OCI-LY7 (cell line): ENCODE data around the gene CCDC192. TPM values are rescaled to one million over a fixed set of nuclear protein-coding genes. Genes with fewer than 3 reads are reported as not detected.
"Not testable (repeated sequence)": the region's sequence is repeated elsewhere in the genome, so short reads cannot be mapped to it uniquely, and the experiment has no call there.

Source experiments
- BruUV-seq: library from RNA; stranded (reverse); fragments of 400-500 nt; replicated peaks from 2 replicates; lab custom pipeline; 2021; lab: Mats Ljungman, UMichigan
- CTCF ChIA-PET: fragments of 300-600 bp; sonication (Branson Sonifier 250); formaldehyde crosslinking; loops from one replicate; lab custom pipeline; 2022; ENCODE audit warnings: antibody characterized with exemption; ENCODE audit not compliant: unreplicated experiment; lab: Charles Lee
- POLR2A ChIA-PET: fragments of 300-600 bp; sonication (Branson Sonifier 250); formaldehyde crosslinking; loops from one replicate; lab custom pipeline; 2022; ENCODE audit warnings: antibody characterized with exemption; lab: Charles Lee
- DNase-seq: peaks from one replicate; pipeline ENCODE4 v3.0.0-alpha.2; 2015; ENCODE audit warnings: low spot score
- H2AFZ ChIP-seq: fragments of 200-600 bp; sonication (generic), shearing (Covaris generic); 2 replicates; pipeline ENCODE4 v1.6.1; 2014; ENCODE audit warnings: mild to moderate bottlenecking, antibody characterized with exemption, low read length, moderate library complexity
- H3K27ac ChIP-seq: fragments of 200-600 bp; sonication (generic); 2 replicates; pipeline ENCODE4 v1.5.1; 2014; ENCODE audit warnings: mixed run types, low read depth, mild to moderate bottlenecking, moderate library complexity, low read length, inconsistent platforms; ENCODE audit not compliant: poor library complexity, severe bottlenecking
- H3K36me3 ChIP-seq: fragments of 200-600 bp; sonication (generic); 2 replicates; pipeline ENCODE4 v1.6.1; 2014; ENCODE audit warnings: mild to moderate bottlenecking, antibody characterized with exemption, low read length, moderate library complexity, mixed read lengths; ENCODE audit not compliant: insufficient read depth
- H3K4me1 ChIP-seq: fragments of 200-600 bp; sonication (generic); 2 replicates; pipeline ENCODE4 v1.5.1; 2014; ENCODE audit warnings: mild to moderate bottlenecking, low read length; ENCODE audit not compliant: insufficient read depth, poor library complexity, severe bottlenecking
- H3K4me2 ChIP-seq: fragments of 200-600 bp; sonication (generic); 2 replicates; pipeline ENCODE4 v1.6.1; 2014; ENCODE audit warnings: mild to moderate bottlenecking, low read length
- H3K4me3 ChIP-seq: fragments of 200-600 bp; sonication (generic); 2 replicates; pipeline ENCODE4 v1.5.1; 2014; ENCODE audit warnings: mild to moderate bottlenecking, low read depth, low read length; ENCODE audit not compliant: poor library complexity, severe bottlenecking
- H3K79me2 ChIP-seq: fragments of 200-600 bp; sonication (generic); 2 replicates; pipeline ENCODE4 v1.6.1; 2016; ENCODE audit warnings: low read depth, mild to moderate bottlenecking, low read length, moderate library complexity, mixed read lengths; ENCODE audit not compliant: insufficient read depth
- H3K9me2 ChIP-seq: fragments of 200-600 bp; sonication (generic); 2 replicates; pipeline ENCODE4 v1.6.1; 2016; ENCODE audit warnings: mild to moderate bottlenecking, low read length, mixed read lengths; ENCODE audit not compliant: insufficient read depth
- H3K9me3 ChIP-seq: fragments of 200-600 bp; sonication (generic); 2 replicates; pipeline ENCODE4 v1.6.1; 2014; ENCODE audit warnings: mild to moderate bottlenecking, mixed run types, low read length, mixed read lengths
- H4K20me1 ChIP-seq: fragments of 200-600 bp; sonication (generic); 2 replicates; pipeline ENCODE4 v1.6.1; 2014; ENCODE audit warnings: mild to moderate bottlenecking, antibody characterized with exemption, low read length, moderate library complexity, mixed read lengths; ENCODE audit not compliant: insufficient read depth
- EZH2phosphoT487 ChIP-seq: fragments of 200-600 bp; sonication (generic); IDR thresholded peaks from 2 replicates; pipeline ENCODE4 v1.6.1; 2018; ENCODE audit warnings: low read depth, borderline replicate concordance, mild to moderate bottlenecking, mixed run types, antibody characterized with exemption, low read length, moderate library complexity, mixed read lengths
- intact Hi-C: fragments of 100-400 bp; cut with micrococcal nuclease; formaldehyde crosslinking; loops from one replicate; pipeline ENCODE4 v1.10.0; 2022; ENCODE audit not compliant: unreplicated experiment
- total RNA-seq, 2 experiments: library from RNA; depleted of rRNA in 1 of 2; stranded (reverse); fragments of >200 nt in 1 of 2; shearing (Covaris generic) in 1 of 2; gene quantifications; 2 replicates each; pipeline ENCODE4 v1.2.3, GENCODE V29; 2014 to 2022
- TF ChIP-seq, protein P1 (sequence below): fragments of 200-600 bp; sonication (generic); conservative IDR thresholded peaks from 2 replicates; pipeline ENCODE4 v1.5.1; 2014; ENCODE audit warnings: mild to moderate bottlenecking, antibody characterized with exemption, low read length, moderate library complexity, mixed read lengths

Gene CCDC192
- total RNA-seq, 2 experiments from 2014 or later, result not detected

DNA sequence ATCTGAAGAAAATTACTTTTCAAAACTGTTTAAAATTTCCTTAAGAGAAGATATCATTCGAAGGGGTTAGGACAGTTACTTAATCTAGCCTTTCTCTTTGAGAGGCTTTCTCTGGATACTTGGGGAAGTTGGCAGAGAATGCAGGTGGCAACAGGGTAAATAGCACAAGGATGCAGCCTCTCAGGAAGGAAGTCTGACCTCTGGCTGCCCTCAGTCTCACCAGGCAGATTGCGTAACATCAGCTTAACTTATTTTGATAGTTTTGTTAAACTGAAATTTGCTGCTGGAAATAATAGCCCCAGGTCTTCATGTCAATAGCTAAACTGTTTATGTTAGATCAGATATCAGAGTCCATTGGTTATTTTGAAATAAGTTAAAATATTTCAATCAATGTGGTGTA is 20.4 kb downstream of the CCDC192 start:
- CTCF ChIA-PET, result no interaction called here

DNA sequence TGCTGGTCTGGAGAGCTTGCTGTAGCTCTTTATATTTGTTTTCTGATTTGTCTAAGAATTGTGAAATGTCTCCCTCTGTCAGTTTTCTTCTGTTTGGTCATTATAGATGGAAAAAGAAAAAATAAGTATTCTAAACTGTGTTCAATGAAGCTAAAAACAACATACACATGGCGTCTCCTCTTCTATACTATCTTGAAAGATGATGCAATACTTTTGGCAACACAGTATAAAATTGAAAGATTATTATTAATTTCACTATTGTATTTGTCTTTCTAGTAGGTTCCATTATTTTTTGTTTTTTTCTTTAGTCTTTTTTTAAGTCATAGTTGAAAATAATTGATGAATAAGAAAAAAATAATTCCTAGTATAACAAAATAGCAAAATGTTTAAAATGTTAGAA is 22.5 kb downstream of the CCDC192 start:
- BruUV-seq, result no TSS peak
- no peaks in the 10 kb centered on the region for H3K4me1 ChIP-seq

More for the DNA sequence above, 20.4 kb downstream of the CCDC192 start:
- BruUV-seq, result no TSS peak
- Histone ChIP-seq H3K9me3 (no peaks in the 10 kb centered on the region), H3K4me1 (no peaks in the 10 kb centered on the region), H3K36me3 (no peaks in the 10 kb centered on the region), H2AFZ (no peak overlapping the region), H4K20me1 (no peaks in the 10 kb centered on the region), H3K4me2 (no peak overlapping the region), H3K27ac (no peak overlapping the region), H3K9me2 (no peaks in the 10 kb centered on the region), H3K79me2 (no peaks in the 10 kb centered on the region), H3K4me3 (no peak overlapping the region)
- no peak for DNase-seq
- POLR2A ChIA-PET, result interaction anchor here (0.5 kb wide), 1 partner anchor 1454 kb away, joined by 3 read pairs; no protein-coding TSS in a partner anchor
- TF ChIP-seq EZH2phosphoT487, result no peak
- intact Hi-C loops, result no loop called here

DNA sequence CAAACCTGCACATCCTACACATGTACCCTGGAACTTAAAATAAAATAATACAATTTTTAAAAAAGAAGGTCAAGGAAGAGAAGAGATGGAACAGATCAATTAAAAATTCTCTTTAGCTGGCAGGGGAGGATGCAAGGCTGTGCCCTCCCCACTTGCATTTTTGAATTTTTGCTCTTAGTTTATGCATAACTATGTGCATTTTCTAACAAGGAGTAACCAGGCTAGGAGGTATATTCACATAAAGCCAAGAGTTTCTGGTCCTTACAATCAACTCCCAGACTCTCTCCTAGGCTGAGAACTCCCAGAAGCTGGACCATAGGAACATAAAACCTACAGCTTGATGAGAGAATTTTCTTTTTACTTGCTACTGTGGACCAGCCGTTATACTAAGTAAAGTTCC is 29.8 kb downstream of the CCDC192 start:
- Histone ChIP-seq H3K4me2 (no peak overlapping the region), H3K27ac (no peak overlapping the region), H3K4me3 (no peak overlapping the region), H3K9me3 (no peaks in the 10 kb centered on the region), H3K36me3 (no peaks in the 10 kb centered on the region), H3K79me2 (no peaks in the 10 kb centered on the region), H3K9me2 (no peaks in the 10 kb centered on the region), H2AFZ (no peak overlapping the region), H3K4me1 (no peaks in the 10 kb centered on the region), H4K20me1 (no peaks in the 10 kb centered on the region)
- DNase-seq, result no peak
- BruUV-seq, result no TSS peak
- TF ChIP-seq, protein P1, sequence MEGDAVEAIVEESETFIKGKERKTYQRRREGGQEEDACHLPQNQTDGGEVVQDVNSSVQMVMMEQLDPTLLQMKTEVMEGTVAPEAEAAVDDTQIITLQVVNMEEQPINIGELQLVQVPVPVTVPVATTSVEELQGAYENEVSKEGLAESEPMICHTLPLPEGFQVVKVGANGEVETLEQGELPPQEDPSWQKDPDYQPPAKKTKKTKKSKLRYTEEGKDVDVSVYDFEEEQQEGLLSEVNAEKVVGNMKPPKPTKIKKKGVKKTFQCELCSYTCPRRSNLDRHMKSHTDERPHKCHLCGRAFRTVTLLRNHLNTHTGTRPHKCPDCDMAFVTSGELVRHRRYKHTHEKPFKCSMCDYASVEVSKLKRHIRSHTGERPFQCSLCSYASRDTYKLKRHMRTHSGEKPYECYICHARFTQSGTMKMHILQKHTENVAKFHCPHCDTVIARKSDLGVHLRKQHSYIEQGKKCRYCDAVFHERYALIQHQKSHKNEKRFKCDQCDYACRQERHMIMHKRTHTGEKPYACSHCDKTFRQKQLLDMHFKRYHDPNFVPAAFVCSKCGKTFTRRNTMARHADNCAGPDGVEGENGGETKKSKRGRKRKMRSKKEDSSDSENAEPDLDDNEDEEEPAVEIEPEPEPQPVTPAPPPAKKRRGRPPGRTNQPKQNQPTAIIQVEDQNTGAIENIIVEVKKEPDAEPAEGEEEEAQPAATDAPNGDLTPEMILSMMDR, result no peak
- TF ChIP-seq EZH2phosphoT487, result no peak
- POLR2A ChIA-PET, result no interaction called here
- CTCF ChIA-PET, result no interaction called here
- intact Hi-C loops, result no loop called here

More for the DNA sequence above, 22.5 kb downstream of the CCDC192 start:
- Histone ChIP-seq H3K9me3 (no peaks in the 10 kb centered on the region), H3K27ac (no peak overlapping the region), H3K79me2 (no peaks in the 10 kb centered on the region), H2AFZ (no peak overlapping the region), H3K9me2 (no peaks in the 10 kb centered on the region), H4K20me1 (no peaks in the 10 kb centered on the region), H3K4me3 (no peak overlapping the region), H3K36me3 (no peaks in the 10 kb centered on the region), H3K4me2 (no peak overlapping the region)
- POLR2A ChIA-PET, result no interaction called here
- TF ChIP-seq, protein P1, result no peak
- TF ChIP-seq EZH2phosphoT487, result no peak
- intact Hi-C loops, result no loop called here
- CTCF ChIA-PET, result no interaction called here
- DNase-seq, result no peak

DNA sequence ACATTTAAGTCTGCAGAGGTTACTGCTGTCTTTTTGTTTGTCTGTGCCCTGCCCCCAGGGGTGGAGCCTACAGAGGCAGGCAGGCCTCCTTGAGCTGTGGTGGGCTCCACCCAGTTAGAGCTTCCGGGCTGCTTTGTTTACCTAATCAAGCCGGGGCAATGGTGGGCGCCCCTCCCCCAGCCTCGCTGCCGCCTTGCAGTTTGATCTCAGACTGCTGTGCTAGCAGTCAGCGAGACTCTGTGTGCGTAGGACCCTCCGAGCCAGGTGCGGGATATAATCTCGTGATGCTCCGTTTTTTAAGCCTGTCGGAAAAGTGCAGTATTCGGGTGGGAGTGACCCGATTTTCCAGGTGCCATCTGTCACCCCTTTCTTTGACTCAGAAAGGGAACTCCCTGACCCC is 36.2 kb downstream of the CCDC192 start:
- H3K4me2 ChIP-seq, POLR2A ChIA-PET, H3K36me3 ChIP-seq, H3K4me1 ChIP-seq, H4K20me1 ChIP-seq, CTCF ChIA-PET, DNase-seq, H2AFZ ChIP-seq, H3K4me3 ChIP-seq, intact Hi-C loops, H3K79me2 ChIP-seq, H3K9me2 ChIP-seq, BruUV-seq, H3K9me3 ChIP-seq, H3K27ac ChIP-seq: not testable (repeated sequence)
